ENCODE data around the gene JADE2. TPM values are rescaled to one million over a fixed set of nuclear protein-coding genes. Genes with fewer than 3 reads are reported as not detected.

JADE2 gene
- total RNA-seq, 1 experiment from 2014 or later: 39.9 TPM

DNA sequence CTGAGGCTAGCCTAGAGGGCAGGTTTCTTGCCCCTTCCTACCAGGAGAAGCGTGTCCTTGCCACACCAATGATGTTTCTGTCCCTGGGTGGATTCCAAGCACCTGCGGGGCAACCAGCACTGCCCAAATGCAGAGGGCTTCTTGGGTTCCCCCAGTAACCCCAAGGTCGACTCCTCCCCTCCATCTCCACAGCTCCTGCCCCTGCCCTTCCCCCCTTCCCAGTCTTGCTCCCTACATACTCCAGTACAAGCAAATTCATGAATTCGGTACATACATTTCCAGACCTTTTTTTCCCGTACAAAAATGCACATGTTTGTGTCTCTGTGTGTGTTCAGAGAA, 12.8 kb upstream of the JADE2 start:
- H3K27me3 ChIP-seq (ENCODE audit: insufficient read depth, low read length): no peaks in the 10 kb centered on the region
- DNase-seq (ENCODE audit: low read depth, low spot score) (no peak), ATAC-seq (no peak)
- peak overlapping the region; percentile 93 for H3K4me2 ChIP-seq (ENCODE audit: low read length)
- no TSS peak for BruUV-seq (replicated peaks)
- RAD21 ChIA-PET (ENCODE audit: low non-redundant PET in 1 of 2, low total read pairs in 2 of 2, uncharacterized antibody in 2 of 2, unreplicated experiment in 2 of 2): interaction anchor here in 1 of 2 experiments (0.8 to 1.1 kb wide), 2 partner anchors 13 to 101 kb away, joined by 3 read pairs; partner anchors contain the start of gene JADE2
- POLR2A ChIA-PET: interaction anchor here (1.0 to 4.1 kb wide), 7 partner anchors 8 to 98 kb away, joined by 3 to 55 read pairs (median 5); partner anchors contain the start of gene JADE2
- H3K9ac ChIP-seq (ENCODE audit: low read length): peak overlapping the region; percentile 68
- peaks cover 61 to 72% of the 10 kb centered on the region in 2 experiments for H3K4me1 ChIP-seq (ENCODE audit: control insufficient read depth in 1 of 2, insufficient read depth in 2 of 2, low read length in 2 of 2)
- CTCF ChIA-PET: interaction anchor here (1.3 to 2.4 kb wide), 3 partner anchors 12 to 102 kb away, joined by 6 to 13 read pairs (median 8); partner anchors contain the start of genes CDKN2AIPNL and JADE2
- no peak for TF ChIP-seq EZH2 (IDR thresholded peaks at IDR 0.05)
- TF ChIP-seq SIN3A (IDR thresholded peaks at IDR 0.05; ENCODE audit: low read depth): no peak
- TF ChIP-seq POLR2A (IDR thresholded peaks at IDR 0.05; ENCODE audit: borderline replicate concordance, extremely low read depth, insufficient read depth, insufficient read length): no peak
- TF ChIP-seq CEBPB (IDR thresholded peaks at IDR 0.05; ENCODE audit: low read depth): no peak
- TF ChIP-seq JUND (IDR thresholded peaks at IDR 0.05): no peak
- TF ChIP-seq RAD21 (IDR thresholded peaks at IDR 0.05; ENCODE audit: low read depth): no peak
- no peaks in the 10 kb centered on the region for H3K79me2 ChIP-seq (ENCODE audit: insufficient read depth, low read length)
- H3K36me3 ChIP-seq (ENCODE audit: control insufficient read depth in 1 of 2, insufficient read depth in 2 of 2, low read length in 2 of 2): no peaks in the 10 kb centered on the region
- no peaks in the 10 kb centered on the region for H4K20me1 ChIP-seq (ENCODE audit: insufficient read depth)
- H3K9me2 ChIP-seq (ENCODE audit: insufficient read depth): no peaks in the 10 kb centered on the region
- H3K9me3 ChIP-seq (ENCODE audit: control insufficient read depth in 1 of 2, insufficient read depth in 1 of 2, low read depth in 1 of 2, low read length in 2 of 2): no peaks in the 10 kb centered on the region
- no peak overlapping the region for H2AFZ ChIP-seq (ENCODE audit: low read depth, low read length, poor library complexity, severe bottlenecking)
- intact Hi-C loops (cut with micrococcal nuclease): loop anchor here (5.0 kb wide), 1 partner anchor 100 kb away; the partner anchor contains the start of gene CDKN2AIPNL
- peak overlapping the region; percentile 98 for H3K27ac ChIP-seq (ENCODE audit: low read depth, low read length)
- H3K4me3 ChIP-seq (replicated peaks in 1 of 2; ENCODE audit: low read depth in 1 of 2, low read length in 2 of 2): peak overlapping the region in 1 of 2 experiments; percentile 49; a peak in 1 of 4 replicates

DNA sequence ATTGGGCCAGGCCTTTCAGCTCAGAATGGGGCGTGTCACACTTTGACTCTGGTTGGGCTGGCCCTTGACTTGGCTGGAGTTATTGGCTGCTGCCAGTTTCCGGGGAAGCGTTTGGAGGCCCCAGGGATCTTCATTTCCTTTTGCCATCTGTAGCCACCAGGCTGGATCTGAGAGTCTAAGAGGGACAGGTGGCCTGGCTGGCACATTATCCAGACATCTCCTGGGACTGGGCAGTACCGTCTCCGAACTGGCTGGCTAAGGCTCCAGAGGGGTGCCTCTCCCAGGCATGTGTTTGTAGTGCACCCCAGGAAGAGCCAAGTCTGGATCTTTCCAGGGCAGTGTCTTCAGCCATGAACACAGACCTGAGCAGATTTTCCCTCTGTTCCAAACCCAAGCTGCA, 9.7 kb upstream of the JADE2 start:
- DNase-seq (ENCODE audit: low read depth, low spot score): no peak
- no peaks in the 10 kb centered on the region for H3K79me2 ChIP-seq (ENCODE audit: insufficient read depth, low read length)
- no peak overlapping the region for H3K27ac ChIP-seq (ENCODE audit: low read depth, low read length)
- RAD21 ChIA-PET (ENCODE audit: low non-redundant PET in 1 of 2, low total read pairs in 2 of 2, uncharacterized antibody in 2 of 2, unreplicated experiment in 2 of 2): no interaction called here
- intact Hi-C loops (cut with micrococcal nuclease): no loop called here
- H3K27me3 ChIP-seq (ENCODE audit: insufficient read depth, low read length): no peaks in the 10 kb centered on the region
- no peak overlapping the region for H3K4me3 ChIP-seq (replicated peaks in 1 of 2; ENCODE audit: low read depth in 1 of 2, low read length in 2 of 2)
- no peak overlapping the region for H3K9ac ChIP-seq (ENCODE audit: low read length)
- peaks cover 31 to 40% of the 10 kb centered on the region in 2 experiments for H3K4me1 ChIP-seq (ENCODE audit: control insufficient read depth in 1 of 2, insufficient read depth in 2 of 2, low read length in 2 of 2)
- no TSS peak for BruUV-seq (replicated peaks)
- H4K20me1 ChIP-seq (ENCODE audit: insufficient read depth): no peaks in the 10 kb centered on the region
- ATAC-seq: no peak
- POLR2A ChIA-PET: no interaction called here
- no peak for TF ChIP-seq CEBPB (IDR thresholded peaks at IDR 0.05; ENCODE audit: low read depth)
- TF ChIP-seq, protein P1, sequence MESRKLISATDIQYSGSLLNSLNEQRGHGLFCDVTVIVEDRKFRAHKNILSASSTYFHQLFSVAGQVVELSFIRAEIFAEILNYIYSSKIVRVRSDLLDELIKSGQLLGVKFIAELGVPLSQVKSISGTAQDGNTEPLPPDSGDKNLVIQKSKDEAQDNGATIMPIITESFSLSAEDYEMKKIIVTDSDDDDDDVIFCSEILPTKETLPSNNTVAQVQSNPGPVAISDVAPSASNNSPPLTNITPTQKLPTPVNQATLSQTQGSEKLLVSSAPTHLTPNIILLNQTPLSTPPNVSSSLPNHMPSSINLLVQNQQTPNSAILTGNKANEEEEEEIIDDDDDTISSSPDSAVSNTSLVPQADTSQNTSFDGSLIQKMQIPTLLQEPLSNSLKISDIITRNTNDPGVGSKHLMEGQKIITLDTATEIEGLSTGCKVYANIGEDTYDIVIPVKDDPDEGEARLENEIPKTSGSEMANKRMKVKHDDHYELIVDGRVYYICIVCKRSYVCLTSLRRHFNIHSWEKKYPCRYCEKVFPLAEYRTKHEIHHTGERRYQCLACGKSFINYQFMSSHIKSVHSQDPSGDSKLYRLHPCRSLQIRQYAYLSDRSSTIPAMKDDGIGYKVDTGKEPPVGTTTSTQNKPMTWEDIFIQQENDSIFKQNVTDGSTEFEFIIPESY (IDR thresholded peaks at IDR 0.05; ENCODE audit: extremely low read depth, insufficient replicate concordance, low read length): no peak
- no peak for TF ChIP-seq CBX3 (IDR thresholded peaks at IDR 0.05; ENCODE audit: low read depth)
- no peak for TF ChIP-seq YY1 (IDR thresholded peaks at IDR 0.05; ENCODE audit: extremely low read depth, insufficient replicate concordance, low read depth, low read length)
- TF ChIP-seq FOSL1 (IDR thresholded peaks at IDR 0.05; ENCODE audit: low read depth): no peak
- TF ChIP-seq, protein P2, sequence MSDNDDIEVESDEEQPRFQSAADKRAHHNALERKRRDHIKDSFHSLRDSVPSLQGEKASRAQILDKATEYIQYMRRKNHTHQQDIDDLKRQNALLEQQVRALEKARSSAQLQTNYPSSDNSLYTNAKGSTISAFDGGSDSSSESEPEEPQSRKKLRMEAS (IDR thresholded peaks at IDR 0.05): no peak
- TF ChIP-seq, protein P3, sequence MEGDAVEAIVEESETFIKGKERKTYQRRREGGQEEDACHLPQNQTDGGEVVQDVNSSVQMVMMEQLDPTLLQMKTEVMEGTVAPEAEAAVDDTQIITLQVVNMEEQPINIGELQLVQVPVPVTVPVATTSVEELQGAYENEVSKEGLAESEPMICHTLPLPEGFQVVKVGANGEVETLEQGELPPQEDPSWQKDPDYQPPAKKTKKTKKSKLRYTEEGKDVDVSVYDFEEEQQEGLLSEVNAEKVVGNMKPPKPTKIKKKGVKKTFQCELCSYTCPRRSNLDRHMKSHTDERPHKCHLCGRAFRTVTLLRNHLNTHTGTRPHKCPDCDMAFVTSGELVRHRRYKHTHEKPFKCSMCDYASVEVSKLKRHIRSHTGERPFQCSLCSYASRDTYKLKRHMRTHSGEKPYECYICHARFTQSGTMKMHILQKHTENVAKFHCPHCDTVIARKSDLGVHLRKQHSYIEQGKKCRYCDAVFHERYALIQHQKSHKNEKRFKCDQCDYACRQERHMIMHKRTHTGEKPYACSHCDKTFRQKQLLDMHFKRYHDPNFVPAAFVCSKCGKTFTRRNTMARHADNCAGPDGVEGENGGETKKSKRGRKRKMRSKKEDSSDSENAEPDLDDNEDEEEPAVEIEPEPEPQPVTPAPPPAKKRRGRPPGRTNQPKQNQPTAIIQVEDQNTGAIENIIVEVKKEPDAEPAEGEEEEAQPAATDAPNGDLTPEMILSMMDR (IDR thresholded peaks at IDR 0.05 in 2 of 3, conservative IDR thresholded peaks at IDR 0.05 in 1 of 3; ENCODE audit: borderline replicate concordance in 1 of 3, insufficient read depth in 1 of 3, low read depth in 2 of 3, low read length in 2 of 3): no peak
- no peak for TF ChIP-seq ZNF274 (IDR thresholded peaks at IDR 0.05; ENCODE audit: low read depth, low read length)
- no peak for TF ChIP-seq SIN3A (IDR thresholded peaks at IDR 0.05; ENCODE audit: low read depth)
- TF ChIP-seq SP1 (IDR thresholded peaks at IDR 0.05; ENCODE audit: low read depth): no peak
- TF ChIP-seq POLR2AphosphoS5 (IDR thresholded peaks at IDR 0.05; ENCODE audit: low read depth, low read length): no peak
- no peak for TF ChIP-seq SRF (IDR thresholded peaks at IDR 0.05; ENCODE audit: low read depth)
- TF ChIP-seq, protein P4, sequence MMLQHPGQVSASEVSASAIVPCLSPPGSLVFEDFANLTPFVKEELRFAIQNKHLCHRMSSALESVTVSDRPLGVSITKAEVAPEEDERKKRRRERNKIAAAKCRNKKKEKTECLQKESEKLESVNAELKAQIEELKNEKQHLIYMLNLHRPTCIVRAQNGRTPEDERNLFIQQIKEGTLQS (IDR thresholded peaks at IDR 0.05): no peak
- CTCF ChIA-PET: no interaction called here
- no peaks in the 10 kb centered on the region for H3K9me3 ChIP-seq (ENCODE audit: control insufficient read depth in 1 of 2, insufficient read depth in 1 of 2, low read depth in 1 of 2, low read length in 2 of 2)
- H3K9me2 ChIP-seq (ENCODE audit: insufficient read depth): no peaks in the 10 kb centered on the region
- no peak overlapping the region for H2AFZ ChIP-seq (ENCODE audit: low read depth, low read length, poor library complexity, severe bottlenecking)
- no peaks in the 10 kb centered on the region for H3K36me3 ChIP-seq (ENCODE audit: control insufficient read depth in 1 of 2, insufficient read depth in 2 of 2, low read length in 2 of 2)
- H3K4me2 ChIP-seq (ENCODE audit: low read length): no peak overlapping the region
